Mesendoderm (in vitro differentiated cells): ENCODE data around the gene SNRPN.
"Not testable (repeated sequence)": the region's sequence is repeated elsewhere in the genome, so short reads cannot be mapped to it uniquely, and the experiment has no call there.

Experiments
- DNase-seq: peaks from one replicate; pipeline ENCODE4 v3.0.0; 2013
- H2AK5ac ChIP-seq: 2 replicates; pipeline ENCODE4 v1.6.1; 2013; ENCODE audit warnings: low read length, inconsistent platforms
- H2BK120ac ChIP-seq: 2 replicates; pipeline ENCODE4 v1.6.1; 2013; ENCODE audit warnings: low read depth, mild to moderate bottlenecking, low read length, moderate library complexity, mixed read lengths
- H2BK15ac ChIP-seq: replicated peaks from 2 replicates; pipeline ENCODE4 v1.6.1; 2013; ENCODE audit warnings: low read depth, mild to moderate bottlenecking, moderate library complexity
- H2BK5ac ChIP-seq: 2 replicates; pipeline ENCODE4 v1.6.1; 2013; ENCODE audit warnings: low read length, inconsistent platforms
- H3K18ac ChIP-seq: 2 replicates; pipeline ENCODE4 v1.6.1; 2013; ENCODE audit warnings: mild to moderate bottlenecking, low read length, mixed read lengths
- H3K23ac ChIP-seq: one replicate; pipeline ENCODE4 v1.6.1; 2013; ENCODE audit warnings: low read length
- H3K27ac ChIP-seq: 2 replicates; pipeline ENCODE4 v1.5.1; 2013; ENCODE audit warnings: low read depth, mild to moderate bottlenecking, inconsistent platforms, low read length, moderate library complexity
- H3K27me3 ChIP-seq: 2 replicates; pipeline ENCODE4 v1.6.1; 2013; ENCODE audit warnings: low read length, control low read depth, mild to moderate bottlenecking, inconsistent platforms; ENCODE audit not compliant: insufficient read depth, poor library complexity
- H3K36me3 ChIP-seq: 2 replicates; pipeline ENCODE4 v1.6.1; 2013; ENCODE audit warnings: low read length, inconsistent platforms; ENCODE audit not compliant: control insufficient read depth, insufficient read depth
- H3K4ac ChIP-seq: one replicate; pipeline ENCODE4 v1.6.1; 2013; ENCODE audit warnings: low read depth, mild to moderate bottlenecking, low read length, moderate library complexity
- H3K4me1 ChIP-seq: 2 replicates; pipeline ENCODE4 v1.6.1; 2013; ENCODE audit warnings: low read depth, low read length, inconsistent platforms; ENCODE audit not compliant: control insufficient read depth
- H3K4me2 ChIP-seq: 2 replicates; pipeline ENCODE4 v1.6.1; 2013; ENCODE audit warnings: low read length
- H3K4me3 ChIP-seq: 2 replicates; pipeline ENCODE4 v1.5.1; 2013; ENCODE audit warnings: mild to moderate bottlenecking, low read length
- H3K56ac ChIP-seq: one replicate; pipeline ENCODE4 v1.6.1; 2013; ENCODE audit warnings: low read length
- H3K79me1 ChIP-seq: 2 replicates; pipeline ENCODE4 v1.6.1; 2013; ENCODE audit warnings: low read length, inconsistent platforms
- H3K79me2 ChIP-seq: 2 replicates; pipeline ENCODE4 v1.6.1; 2013; ENCODE audit warnings: mild to moderate bottlenecking, low read length; ENCODE audit not compliant: control insufficient read depth, insufficient read depth
- H3K9ac ChIP-seq: 2 replicates; pipeline ENCODE4 v1.6.1; 2013; ENCODE audit warnings: low read length, inconsistent platforms
- H4K5ac ChIP-seq: one replicate; pipeline ENCODE4 v1.6.1; 2013; ENCODE audit warnings: low read length
- H4K8ac ChIP-seq: one replicate; pipeline ENCODE4 v1.6.1; 2013; ENCODE audit warnings: low read depth, mild to moderate bottlenecking, control low read depth, low read length, moderate library complexity
- WGBS: extraction: QIAGEN DNeasy Blood & Tissue Kit; methylation state at CpG from one replicate; pipeline ENCODE4 v1.1.7; 2013; ENCODE audit warnings: low lambda C conversion rate, missing lambda C conversion rate; ENCODE audit not compliant: insufficient coverage; ENCODE audit errors: extremely low coverage; 5-methylcytosine and 5-hydroxymethylcytosine counted together

The SNRPN gene

GRCh38 chr15:24972707-24973106 is 17.9 kb downstream of the SNRPN start:
- peaks cover 16% of the 10 kb centered on the region for H3K79me2 ChIP-seq
- H3K36me3 ChIP-seq, H2AK5ac ChIP-seq, H3K18ac ChIP-seq, H3K4ac ChIP-seq, H3K23ac ChIP-seq, H3K27ac ChIP-seq, H2BK120ac ChIP-seq, H3K4me2 ChIP-seq, DNase-seq, H3K56ac ChIP-seq, H2BK15ac ChIP-seq, H3K9ac ChIP-seq, H4K8ac ChIP-seq, H3K27me3 ChIP-seq, H3K79me1 ChIP-seq, H4K5ac ChIP-seq, H3K4me1 ChIP-seq, H3K4me3 ChIP-seq, H2BK5ac ChIP-seq: not testable (repeated sequence)
- WGBS = no CpG with 5 or more reads among the region's 5 CpGs

- H3K18ac ChIP-seq = no peak overlapping the region
- peaks cover 20% of the 10 kb centered on the region for H3K79me2 ChIP-seq
- no peak for DNase-seq
- H3K9ac ChIP-seq = no peak overlapping the region
- no peak overlapping the region for H4K8ac ChIP-seq
- H3K4me2 ChIP-seq = no peak overlapping the region
- H3K4me1 ChIP-seq = no peaks in the 10 kb centered on the region
- H3K27ac ChIP-seq = no peak overlapping the region
- H3K36me3 ChIP-seq = peaks cover 2% of the 10 kb centered on the region
- no peak overlapping the region for H2AK5ac ChIP-seq
- no peak overlapping the region for H3K4ac ChIP-seq
- H3K23ac ChIP-seq = no peak overlapping the region
- no peak overlapping the region for H2BK15ac ChIP-seq
- H3K27me3 ChIP-seq = no peaks in the 10 kb centered on the region
- no peaks in the 10 kb centered on the region for H3K79me1 ChIP-seq
- H2BK120ac ChIP-seq = no peak overlapping the region
- H3K56ac ChIP-seq = no peak overlapping the region
- no peak overlapping the region for H2BK5ac ChIP-seq
- WGBS = no CpG with 5 or more reads among the region's 3 CpGs
- H4K5ac ChIP-seq = no peak overlapping the region
- H3K4me3 ChIP-seq = no peak overlapping the region
Observed at GRCh38 chr15:24976932-24977331, 22.1 kb downstream of the SNRPN start.

DNA sequence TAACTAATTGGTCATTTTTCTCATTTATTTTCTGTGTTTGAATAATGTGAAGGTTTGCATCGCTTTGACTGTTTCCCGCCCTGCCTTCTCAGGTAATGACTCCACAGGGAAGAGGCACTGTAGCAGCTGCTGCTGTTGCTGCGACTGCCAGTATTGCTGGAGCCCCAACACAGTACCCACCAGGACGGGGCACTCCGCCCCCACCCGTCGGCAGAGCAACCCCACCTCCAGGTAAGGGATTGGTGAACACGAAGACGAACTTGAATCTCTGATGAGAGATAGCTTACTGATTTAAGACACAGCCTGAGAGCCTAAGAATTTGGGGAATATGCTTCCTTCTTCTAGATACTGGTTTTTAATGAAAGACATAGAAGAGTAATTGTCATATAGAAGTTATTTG is 22.9 kb downstream of the SNRPN start:
- Histone ChIP-seq H3K4me1 (no peaks in the 10 kb centered on the region), H3K27me3 (no peaks in the 10 kb centered on the region), H2AK5ac (no peak overlapping the region), H3K4me3 (no peak overlapping the region), H3K9ac (no peak overlapping the region), H3K36me3 (peaks cover 4% of the 10 kb centered on the region), H3K18ac (no peak overlapping the region), H2BK120ac (no peak overlapping the region), H3K56ac (no peak overlapping the region), H4K8ac (no peak overlapping the region), H2BK5ac (no peak overlapping the region), H4K5ac (no peak overlapping the region), H3K23ac (no peak overlapping the region), H3K79me2 (peaks cover 22% of the 10 kb centered on the region), H3K4me2 (no peak overlapping the region), H3K4ac (no peak overlapping the region), H3K79me1 (no peaks in the 10 kb centered on the region), H2BK15ac (no peak overlapping the region), H3K27ac (no peak overlapping the region)
- no peak for DNase-seq
- WGBS = no CpG with 5 or more reads among the region's 9 CpGs

GRCh38 chr15:24985224-24985623 is 30.4 kb downstream of the SNRPN start:
- no peak overlapping the region for H2AK5ac ChIP-seq
- H3K4me1 ChIP-seq = no peaks in the 10 kb centered on the region
- no peak overlapping the region for H3K18ac ChIP-seq
- H2BK15ac ChIP-seq = no peak overlapping the region
- no peak overlapping the region for H3K23ac ChIP-seq
- no peak overlapping the region for H3K4ac ChIP-seq
- H3K79me2 ChIP-seq = peaks cover 40% of the 10 kb centered on the region
- H3K79me1 ChIP-seq = no peaks in the 10 kb centered on the region
- H3K27ac ChIP-seq = no peak overlapping the region
- no peak overlapping the region for H4K5ac ChIP-seq
- peaks cover 2% of the 10 kb centered on the region for H3K36me3 ChIP-seq
- H2BK5ac ChIP-seq = no peak overlapping the region
- no peak overlapping the region for H4K8ac ChIP-seq
- no peak overlapping the region for H2BK120ac ChIP-seq
- H3K56ac ChIP-seq = no peak overlapping the region
- no peaks in the 10 kb centered on the region for H3K27me3 ChIP-seq
- no peak overlapping the region for H3K9ac ChIP-seq
- DNase-seq = no peak
- no peak overlapping the region for H3K4me2 ChIP-seq
- no peak overlapping the region for H3K4me3 ChIP-seq
- no CpG with 5 or more reads among the region's 7 CpGs for WGBS

DNA sequence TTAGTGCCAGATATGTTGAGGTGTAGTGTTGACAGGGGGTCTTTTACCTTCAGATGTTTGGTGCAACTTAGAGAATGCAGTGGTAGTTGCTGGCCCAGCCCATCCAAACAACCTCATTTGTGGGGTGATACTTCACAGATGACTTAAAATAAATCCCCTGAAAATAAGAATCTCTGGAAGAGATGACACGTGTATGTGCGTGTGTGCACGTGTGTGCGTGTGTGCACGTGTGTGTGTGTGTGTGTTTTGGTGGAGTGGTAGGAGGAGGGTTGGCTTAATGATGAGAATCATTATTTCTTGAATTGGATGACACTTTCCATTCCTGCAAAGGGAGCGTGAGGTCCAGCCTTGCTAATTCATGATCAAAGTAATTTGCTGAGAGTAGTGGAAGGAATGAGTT is 31.9 kb downstream of the SNRPN start:
- Histone ChIP-seq H3K4me3 (no peak overlapping the region), H3K9ac (no peak overlapping the region), H4K5ac (no peak overlapping the region), H2BK120ac (no peak overlapping the region), H3K23ac (no peak overlapping the region), H3K4me2 (no peak overlapping the region), H3K27me3 (no peaks in the 10 kb centered on the region), H2AK5ac (no peak overlapping the region), H4K8ac (no peak overlapping the region), H3K4me1 (no peaks in the 10 kb centered on the region), H3K18ac (no peak overlapping the region), H3K79me1 (no peaks in the 10 kb centered on the region), H2BK15ac (no peak overlapping the region), H3K27ac (no peak overlapping the region), H3K4ac (no peak overlapping the region), H2BK5ac (no peak overlapping the region), H3K79me2 (peaks cover 40% of the 10 kb centered on the region), H3K36me3 (peaks cover 2% of the 10 kb centered on the region), H3K56ac (no peak overlapping the region)
- WGBS = no CpG with 5 or more reads among the region's 6 CpGs
- DNase-seq = no peak

GRCh38 chr15:25019434-25019833 is 64.6 kb downstream of the SNRPN start:
- H2BK5ac ChIP-seq = no peak overlapping the region
- no peaks in the 10 kb centered on the region for H3K4me1 ChIP-seq
- no peak overlapping the region for H2BK120ac ChIP-seq
- no peaks in the 10 kb centered on the region for H3K79me2 ChIP-seq
- H3K27ac ChIP-seq = no peak overlapping the region
- H2AK5ac ChIP-seq = no peak overlapping the region
- H3K79me1 ChIP-seq = no peaks in the 10 kb centered on the region
- H4K8ac ChIP-seq = no peak overlapping the region
- H3K27me3 ChIP-seq = no peaks in the 10 kb centered on the region
- H4K5ac ChIP-seq = no peak overlapping the region
- WGBS = no CpG with 5 or more reads among the region's 1 CpG
- H3K56ac ChIP-seq = no peak overlapping the region
- H3K4me2 ChIP-seq = no peak overlapping the region
- no peak overlapping the region for H3K4ac ChIP-seq
- H3K18ac ChIP-seq = no peak overlapping the region
- H3K36me3 ChIP-seq = no peaks in the 10 kb centered on the region
- DNase-seq = no peak
- H3K23ac ChIP-seq = no peak overlapping the region
- no peak overlapping the region for H3K4me3 ChIP-seq
- no peak overlapping the region for H2BK15ac ChIP-seq
- no peak overlapping the region for H3K9ac ChIP-seq
